Left lung (tissue), 10 donors: Measurements from ENCODE around the gene PLEKHJ1. TPM values are rescaled to one million over a fixed set of nuclear protein-coding genes. Genes with fewer than 3 reads are reported as not detected.

Source experiments
- ATAC-seq: fragments of 200-7000 bp; cut with Tn5 transposase; one replicate; pipeline ENCODE4 v1.9.1; 2020; ENCODE audit warnings: moderate library complexity
- DNase-seq, 4 donors: peaks; one replicate each; pipeline ENCODE4 v3.0.0-alpha.2; 2013 to 2020
- H3K27ac ChIP-seq, 2 donors: fragments of 200-600 bp; sonication (generic) in 1 of 2; one replicate each; pipeline versions ENCODE4 v1.5.0 to v1.8.0; 2020 to 2021
- H3K27me3 ChIP-seq, 2 donors: fragments of 200-600 bp; sonication (generic) in 1 of 2; one replicate each; pipeline versions ENCODE4 v1.5.0 to v1.8.0; 2020 to 2021
- H3K36me3 ChIP-seq, 2 donors: fragments of 200-600 bp; sonication (generic) in 1 of 2; one replicate each; pipeline versions ENCODE4 v1.5.0 to v1.8.0; 2020 to 2021
- H3K4me1 ChIP-seq, 2 donors: fragments of 200-600 bp; one replicate each; pipeline ENCODE4 v1.8.0; 2021
- H3K4me3 ChIP-seq, 2 donors: fragments of 200-600 bp; sonication (generic) in 1 of 2; one replicate each; pipeline versions ENCODE4 v1.5.0 to v1.8.0; 2020 to 2021; ENCODE audit warnings: mild to moderate bottlenecking in 1 of 2
- H3K9me3 ChIP-seq, 2 donors: fragments of 200-600 bp; sonication (generic) in 1 of 2; one replicate each; pipeline versions ENCODE4 v1.5.0 to v1.8.0; 2020 to 2021
- intact Hi-C, 2 donors: fragments of 100-400 bp; cut with DNase I; formaldehyde crosslinking; loops; one replicate each; pipeline versions ENCODE4 v1.11.2 to v1.14.2; 2022
- polyA plus RNA-seq, 6 donors: library from polyadenylated mRNA; unstranded; fragments of 120-200 nt; gene quantifications; one replicate each; pipeline ENCODE4 v1.2.1, GENCODE V29; 2013; ENCODE audit not compliant: insufficient read length in 6 of 6
- total RNA-seq, 2 donors: library from RNA; stranded (reverse); fragmentation: NEBNext Ultra II Directional; extraction: Animal tissue kit (Norgen Biotek cat#: 25700); gene quantifications; one replicate each; pipeline ENCODE4 v1.2.1, GENCODE V29; 2021
- TF ChIP-seq, protein P1 (sequence below), 2 donors: fragments of 200-600 bp; sonication (generic) in 1 of 2; IDR thresholded peaks; one replicate each; pipeline versions ENCODE4 v1.5.0 to v1.8.0; 2021; ENCODE audit warnings: antibody characterized with exemption in 2 of 2
- donor health status: DM: no; HTN: yes; CAD: no.
- donor health status: DM: no; HTN: no; CAD: no.

Gene PLEKHJ1
- total and polyA plus RNA-seq, 8 donors, result 44.0 to 74.4 (median 56.5) TPM

GRCh38 chr19:2276429-2276986 lies 40.4 kb upstream of the PLEKHJ1 start:
- peaks cover 32 to 67% of the 10 kb centered on the region in 2 donors for H3K4me1 ChIP-seq
- no peak for ATAC-seq
- H3K27ac ChIP-seq, result peak overlapping the region in 1 of 2 donors; percentile 53
- no peak overlapping the region for H3K4me3 ChIP-seq
- H3K9me3 ChIP-seq, result no peaks in the 10 kb centered on the region
- intact Hi-C loops, result loop anchor here in 1 of 2 donors (10.0 kb wide), 1 partner anchor 108 kb away; no protein-coding TSS in a partner anchor
- DNase-seq, result no peak
- H3K36me3 ChIP-seq, result peaks cover 0 to 58% of the 10 kb centered on the region in 2 donors
- TF ChIP-seq, protein P1, sequence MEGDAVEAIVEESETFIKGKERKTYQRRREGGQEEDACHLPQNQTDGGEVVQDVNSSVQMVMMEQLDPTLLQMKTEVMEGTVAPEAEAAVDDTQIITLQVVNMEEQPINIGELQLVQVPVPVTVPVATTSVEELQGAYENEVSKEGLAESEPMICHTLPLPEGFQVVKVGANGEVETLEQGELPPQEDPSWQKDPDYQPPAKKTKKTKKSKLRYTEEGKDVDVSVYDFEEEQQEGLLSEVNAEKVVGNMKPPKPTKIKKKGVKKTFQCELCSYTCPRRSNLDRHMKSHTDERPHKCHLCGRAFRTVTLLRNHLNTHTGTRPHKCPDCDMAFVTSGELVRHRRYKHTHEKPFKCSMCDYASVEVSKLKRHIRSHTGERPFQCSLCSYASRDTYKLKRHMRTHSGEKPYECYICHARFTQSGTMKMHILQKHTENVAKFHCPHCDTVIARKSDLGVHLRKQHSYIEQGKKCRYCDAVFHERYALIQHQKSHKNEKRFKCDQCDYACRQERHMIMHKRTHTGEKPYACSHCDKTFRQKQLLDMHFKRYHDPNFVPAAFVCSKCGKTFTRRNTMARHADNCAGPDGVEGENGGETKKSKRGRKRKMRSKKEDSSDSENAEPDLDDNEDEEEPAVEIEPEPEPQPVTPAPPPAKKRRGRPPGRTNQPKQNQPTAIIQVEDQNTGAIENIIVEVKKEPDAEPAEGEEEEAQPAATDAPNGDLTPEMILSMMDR (IDR thresholded peaks at IDR 0.05), result no peak
- H3K27me3 ChIP-seq, result no peaks in the 10 kb centered on the region

DNA sequence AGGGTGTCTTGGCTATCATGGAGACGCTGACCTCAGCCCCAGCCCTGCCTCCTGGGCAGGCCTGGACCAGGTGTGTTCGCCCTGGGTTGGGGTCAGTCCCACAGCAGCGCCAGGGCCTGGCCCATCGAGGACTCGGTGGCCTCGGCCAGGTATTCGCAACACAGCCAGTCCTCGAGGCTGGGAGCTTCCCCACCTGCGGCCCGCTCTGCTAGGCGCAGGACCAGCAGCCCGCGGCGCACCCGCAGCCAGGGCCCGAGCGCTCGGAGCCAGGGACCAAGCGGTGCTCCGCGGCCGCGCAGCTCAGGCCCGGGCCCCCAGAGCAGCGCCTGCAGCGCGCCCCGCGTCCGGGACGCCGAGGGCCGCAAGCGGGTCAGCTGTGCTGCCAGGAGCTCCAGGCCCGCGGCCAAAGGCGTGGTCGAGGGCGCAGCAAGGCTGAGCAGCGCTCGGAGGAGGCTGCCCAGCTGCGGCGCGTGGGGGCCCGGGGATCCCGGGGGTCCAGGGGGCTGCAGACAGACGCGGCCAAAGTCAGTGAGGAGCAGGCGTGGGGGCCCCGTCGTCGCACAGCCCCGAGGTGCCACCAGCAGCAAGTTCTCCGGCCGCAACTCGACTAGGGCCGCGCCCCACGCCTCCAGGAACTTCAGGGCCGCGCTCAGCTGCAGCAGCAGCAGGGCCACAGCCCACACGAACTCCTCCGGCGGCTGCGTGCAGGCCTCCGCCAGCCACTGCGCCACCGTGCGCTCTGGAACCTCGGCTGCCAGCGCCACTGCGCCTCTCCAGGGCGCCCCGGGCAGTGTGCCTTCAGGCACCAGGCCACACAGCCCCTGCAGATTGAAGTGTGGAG lies 39.7 kb upstream of the PLEKHJ1 start:
- intact Hi-C loops, result loop anchor here in 1 of 2 donors (10.0 kb wide), 1 partner anchor 109 kb away; no protein-coding TSS in a partner anchor
- Histone ChIP-seq H3K4me1 (peaks cover 35 to 72% of the 10 kb centered on the region in 2 donors), H3K36me3 (peaks cover 0 to 62% of the 10 kb centered on the region in 2 donors), H3K4me3 (no peak overlapping the region), H3K9me3 (no peaks in the 10 kb centered on the region), H3K27ac (peak overlapping the region in 1 of 2 donors; percentile 53), H3K27me3 (no peaks in the 10 kb centered on the region)
- DNase-seq, result peak in 1 of 4 donors; percentile 84
- TF ChIP-seq, protein P1 (IDR thresholded peaks at IDR 0.05), result no peak
- ATAC-seq, result no peak

DNA sequence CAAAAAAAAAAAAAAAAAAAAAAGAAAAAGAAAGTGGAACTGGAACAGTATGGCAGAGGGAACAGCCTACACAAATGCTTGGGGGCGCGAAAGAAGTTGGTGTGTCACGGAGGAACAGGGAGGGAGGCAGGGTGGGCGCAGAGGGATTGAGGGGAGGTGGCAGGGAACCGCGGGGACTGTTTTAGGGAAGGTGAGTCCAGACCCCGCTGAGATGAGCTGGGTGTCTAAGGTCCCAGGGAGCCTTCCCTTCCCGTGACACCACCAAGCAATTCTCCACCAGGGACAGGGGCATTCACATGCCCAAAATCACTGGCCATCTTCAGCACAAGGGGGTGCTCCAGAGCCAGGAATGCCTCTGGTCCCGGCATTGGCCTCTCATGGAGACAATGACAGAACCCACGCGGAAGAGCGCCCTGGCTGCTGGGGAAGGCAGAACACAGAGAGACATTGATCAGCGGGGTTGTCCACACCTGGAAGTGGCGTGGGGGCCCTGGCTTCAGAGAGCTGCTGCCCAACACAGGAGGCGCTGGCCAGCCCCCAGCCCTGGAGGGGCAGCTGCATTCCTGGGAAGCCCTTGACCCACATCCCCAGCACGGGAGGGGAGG lies 38.9 kb upstream of the PLEKHJ1 start:
- TF ChIP-seq, protein P1 (IDR thresholded peaks at IDR 0.05), result peak; percentile 35 to 61
- Histone ChIP-seq H3K4me1 (peaks cover 35 to 66% of the 10 kb centered on the region in 2 donors), H3K27me3 (no peaks in the 10 kb centered on the region), H3K9me3 (no peaks in the 10 kb centered on the region), H3K27ac (peak overlapping the region in 1 of 2 donors; percentile 53), H3K36me3 (peaks cover 0 to 62% of the 10 kb centered on the region in 2 donors), H3K4me3 (no peak overlapping the region)
- DNase-seq (peak in 2 of 4 donors; percentile 71 to 85), ATAC-seq (peak; percentile 51)
- intact Hi-C loops, result loop anchor here (5.0 to 10.0 kb wide), 2 partner anchors 38 to 110 kb away; partner anchors contain the start of genes PLEKHJ1 (in 2 of the 2) and SF3A2 (in 2 of the 2)

DNA sequence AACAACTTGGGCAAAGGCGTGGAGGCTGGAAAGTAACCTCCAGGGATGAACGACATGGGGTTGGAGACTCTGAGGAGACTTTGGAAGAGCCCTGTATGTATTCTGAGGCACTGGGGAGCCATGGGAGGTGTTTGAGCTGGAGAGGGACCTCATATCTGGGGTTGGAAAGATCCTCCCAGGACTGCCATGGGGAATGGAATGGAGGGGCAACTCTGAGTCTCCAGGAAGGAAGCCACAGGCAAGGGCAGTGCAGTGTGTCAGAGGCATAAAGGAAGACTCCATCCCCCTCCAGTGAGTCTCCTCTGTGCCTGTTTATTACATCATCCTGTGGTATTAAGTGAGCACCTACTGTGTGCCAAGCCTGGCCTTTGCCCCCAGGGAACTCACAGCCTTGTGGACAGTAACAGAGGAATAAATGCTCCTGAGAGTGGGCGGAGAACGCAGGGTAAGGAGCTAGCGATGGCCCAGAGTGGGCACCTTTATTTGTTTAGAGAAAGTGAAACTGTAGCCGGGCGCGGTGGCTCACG lies 38.1 kb upstream of the PLEKHJ1 start:
- H3K27ac ChIP-seq, result peak overlapping the region in 1 of 2 donors; percentile 77
- H3K4me1 ChIP-seq, result peaks cover 35 to 65% of the 10 kb centered on the region in 2 donors
- intact Hi-C loops, result loop anchor here (5.0 to 10.0 kb wide), 2 partner anchors 37 to 111 kb away; partner anchors contain the start of genes PLEKHJ1 (in 2 of the 2) and SF3A2 (in 2 of the 2)

More for the DNA sequence above, 38.1 kb upstream of the PLEKHJ1 start:
- Histone ChIP-seq H3K9me3 (no peaks in the 10 kb centered on the region), H3K36me3 (peaks cover 0 to 62% of the 10 kb centered on the region in 2 donors), H3K27me3 (no peaks in the 10 kb centered on the region), H3K4me3 (peak overlapping the region in 1 of 2 donors; percentile 99)
- ATAC-seq (no peak), DNase-seq (no peak)
- TF ChIP-seq, protein P1 (IDR thresholded peaks at IDR 0.05), result no peak
